ENCODE data around the gene ZIC2. TPM values are rescaled to one million over a fixed set of nuclear protein-coding genes. Genes with fewer than 3 reads are reported as not detected.

ZIC2 gene
- total and polyA plus RNA-seq, 2 of the 4 experiments (the other 2 are of a cell fraction), result not detected

DNA sequence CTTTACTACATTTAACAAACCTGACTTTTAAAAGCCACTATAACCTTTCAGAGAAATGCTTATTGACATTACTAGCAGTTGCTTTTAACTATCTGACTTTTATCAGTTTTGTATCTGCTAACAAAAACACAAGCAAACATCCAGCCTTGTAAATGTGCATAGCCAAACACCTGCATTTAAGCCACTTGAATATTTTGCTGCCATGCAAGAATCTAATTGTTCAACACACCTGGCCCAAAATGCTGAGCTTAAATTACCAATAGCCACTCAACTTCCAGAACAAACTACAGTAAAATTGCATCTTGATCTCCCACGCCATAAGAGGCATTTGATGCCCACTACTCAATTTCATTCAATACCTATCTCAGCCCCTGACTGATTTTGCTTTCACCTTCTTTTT, 19.3 kb upstream of the ZIC2 start:
- no peak overlapping the region for H3K4ac ChIP-seq (ENCODE audit: low read depth, low read length)
- no peak overlapping the region for H3K4me3 ChIP-seq (ENCODE audit: insufficient read depth, low read depth, low read length)
- no peak overlapping the region for H2BK5ac ChIP-seq (ENCODE audit: low read depth, low read length, poor library complexity, severe bottlenecking)
- no peak overlapping the region for H2BK15ac ChIP-seq (ENCODE audit: low read depth, low read length)
- no peak overlapping the region for H2AFZ ChIP-seq (replicated peaks; ENCODE audit: low read length, poor library complexity)
- no peaks in the 10 kb centered on the region for H4K20me1 ChIP-seq (ENCODE audit: insufficient read depth, low read length)
- no peaks in the 10 kb centered on the region for H3K79me1 ChIP-seq (ENCODE audit: low read depth in 1 of 2, low read length in 2 of 2)
- no peaks in the 10 kb centered on the region for H3K36me3 ChIP-seq (ENCODE audit: control insufficient read depth, insufficient read depth, low read length)
- H3K9me1 ChIP-seq (ENCODE audit: insufficient read depth, low read length), result no peaks in the 10 kb centered on the region
- dilution Hi-C loops (cut with HindIII; ENCODE audit: low sequenced_read_pairs, unreplicated experiment) (no loop called here), in situ Hi-C loops (cut with MboI; ENCODE audit: low sequenced_read_pairs) (no loop called here), intact Hi-C loops (cut with micrococcal nuclease) (no loop called here)
- no peak overlapping the region for H2AK5ac ChIP-seq (ENCODE audit: low read depth, low read length)
- H2BK120ac ChIP-seq (ENCODE audit: low read depth, low read length), result no peak overlapping the region
- H4K5ac ChIP-seq (ENCODE audit: low read depth, low read length), result no peak overlapping the region
- BruUV-seq (replicated peaks), result no TSS peak
- TF ChIP-seq NFE2L2 (IDR thresholded peaks at IDR 0.05; ENCODE audit: low read depth, low read length) (no peak), MAFK (IDR thresholded peaks at IDR 0.05; ENCODE audit: low read depth, low read length) (no peak), CHD1 (IDR thresholded peaks at IDR 0.05; ENCODE audit: low read depth, low read length) (no peak), POLR2A (IDR thresholded peaks at IDR 0.05; ENCODE audit: low read depth, low read length) (no peak), SMC3 (IDR thresholded peaks at IDR 0.05; ENCODE audit: low read depth, low read length) (no peak), BHLHE40 (IDR thresholded peaks at IDR 0.05; ENCODE audit: low read depth, low read length) (no peak), MAZ (IDR thresholded peaks at IDR 0.05; ENCODE audit: borderline replicate concordance, low read depth, low read length) (no peak), RFX5 (IDR thresholded peaks at IDR 0.05; ENCODE audit: low read depth, low read length) (no peak), RCOR1 (IDR thresholded peaks at IDR 0.05; ENCODE audit: insufficient replicate concordance, low read length) (no peak), FOS (IDR thresholded peaks at IDR 0.05; ENCODE audit: low read depth, low read length) (no peak)
- TF ChIP-seq, protein P1, sequence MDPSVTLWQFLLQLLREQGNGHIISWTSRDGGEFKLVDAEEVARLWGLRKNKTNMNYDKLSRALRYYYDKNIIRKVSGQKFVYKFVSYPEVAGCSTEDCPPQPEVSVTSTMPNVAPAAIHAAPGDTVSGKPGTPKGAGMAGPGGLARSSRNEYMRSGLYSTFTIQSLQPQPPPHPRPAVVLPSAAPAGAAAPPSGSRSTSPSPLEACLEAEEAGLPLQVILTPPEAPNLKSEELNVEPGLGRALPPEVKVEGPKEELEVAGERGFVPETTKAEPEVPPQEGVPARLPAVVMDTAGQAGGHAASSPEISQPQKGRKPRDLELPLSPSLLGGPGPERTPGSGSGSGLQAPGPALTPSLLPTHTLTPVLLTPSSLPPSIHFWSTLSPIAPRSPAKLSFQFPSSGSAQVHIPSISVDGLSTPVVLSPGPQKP (IDR thresholded peaks at IDR 0.05; ENCODE audit: borderline replicate concordance, low read depth, low read length), result no peak
- H3K4me1 ChIP-seq (ENCODE audit: control insufficient read depth, insufficient read depth, low read length), result no peaks in the 10 kb centered on the region
- H2AK9ac ChIP-seq (replicated peaks; ENCODE audit: low read depth, low read length, poor library complexity), result no peak overlapping the region
- H3K18ac ChIP-seq (ENCODE audit: low read depth, low read length), result no peak overlapping the region
- H4K8ac ChIP-seq (ENCODE audit: low read depth in 2 of 2, low read length in 2 of 2), result no peak overlapping the region
- peaks cover 78% of the 10 kb centered on the region for H3K27me3 ChIP-seq (ENCODE audit: control insufficient read depth, insufficient read depth, low read length)
- POLR2A ChIA-PET (ENCODE audit: unreplicated experiment), result no interaction called here
- no peak for ATAC-seq (ENCODE audit: low read depth)
- no peak overlapping the region for H3K27ac ChIP-seq (ENCODE audit: insufficient read depth, low read length)
- peaks cover 12% of the 10 kb centered on the region; the same call in 1 of the 2 replicates for H3K9me3 ChIP-seq (ENCODE audit: control insufficient read depth, insufficient read depth, low read length)
- H3K14ac ChIP-seq (replicated peaks; ENCODE audit: low read depth, low read length), result no peak overlapping the region
- DNase-seq, result no peak
- no peak overlapping the region for H4K91ac ChIP-seq (ENCODE audit: insufficient read depth, low read depth, low read length)
- WGBS, 2 experiments (ENCODE audit: extremely low coverage in 2 of 2, insufficient read length in 1 of 2), result no CpG with 5 or more reads among the region's 1 CpG
- H3K9ac ChIP-seq (ENCODE audit: low read depth, low read length), result no peak overlapping the region
- no peak overlapping the region for H3K56ac ChIP-seq (ENCODE audit: extremely low read depth, insufficient read depth, low read length)
- H3K23ac ChIP-seq (ENCODE audit: low read depth, low read length), result no peak overlapping the region
- H3K4me2 ChIP-seq (ENCODE audit: low read depth, low read length), result no peak overlapping the region
- CTCF ChIA-PET, result no interaction called here
- no peak overlapping the region for H2BK20ac ChIP-seq (ENCODE audit: low read depth, low read length)

Data from IMR-90 (cell line).